Endothelial cell of umbilical vein (primary cell): ENCODE measurements around the gene GPR17. TPM values are rescaled to one million over a fixed set of nuclear protein-coding genes. Genes with fewer than 3 reads are reported as not detected.

Experiments used
- BruUV-seq: library from RNA; stranded (reverse); fragments of 400-500 nt; replicated peaks from 2 replicates; lab custom pipeline; 2021; lab: Mats Ljungman, UMichigan
- CTCF ChIA-PET: fragments of 300-600, 350-600 bp; sonication (Branson Sonifier 250); formaldehyde crosslinking; loops from one replicate; lab custom pipeline; 2021; ENCODE audit warnings: antibody characterized with exemption, inconsistent platforms; lab: Charles Lee
- POLR2A ChIA-PET: fragments of 300-600, 350-600 bp; sonication (Branson Sonifier 250); formaldehyde crosslinking; loops from one replicate; lab custom pipeline; 2021; ENCODE audit warnings: antibody characterized with exemption, inconsistent platforms; lab: Charles Lee
- DNase-seq: peaks from one replicate; pipeline ENCODE4 v3.0.0-alpha.2; 2011; ENCODE audit warnings: low read depth, low spot score
- FAIRE-seq: peaks from 2 replicates; lab custom pipeline; 2011; peaks lifted over from hg19 to GRCh38; lab: Jason Lieb, UNC
- H2AFZ ChIP-seq: 2 replicates; pipeline ENCODE4 v1.6.0; 2012; ENCODE audit warnings: low read depth, low read length, control low read depth, inconsistent platforms
- H3K27ac ChIP-seq: 2 replicates; pipeline ENCODE4 v1.5.1; 2011; ENCODE audit warnings: low read depth, mild to moderate bottlenecking, control low read depth, low read length, moderate library complexity; ENCODE audit not compliant: insufficient read depth
- H3K27me3 ChIP-seq, 2 experiments: 2 replicates each; pipeline versions ENCODE4 v1.6.0 to v1.6.1; 2011; ENCODE audit warnings: low read length in 2 of 2, mixed read lengths in 1 of 2; ENCODE audit not compliant: control insufficient read depth in 2 of 2, insufficient read depth in 2 of 2
- H3K36me3 ChIP-seq, 2 experiments: 2 replicates in 1 of 2; 3 replicates in 1 of 2; pipeline ENCODE4 v1.5.1; 2011; ENCODE audit warnings: low read length in 2 of 2, mild to moderate bottlenecking in 1 of 2, moderate library complexity in 1 of 2; ENCODE audit not compliant: control insufficient read depth in 2 of 2, insufficient read depth in 2 of 2; ENCODE audit errors: extremely low read depth in 1 of 2
- H3K4me1 ChIP-seq: 3 replicates; pipeline ENCODE4 v1.5.1; 2011; ENCODE audit warnings: mild to moderate bottlenecking, low read length; ENCODE audit not compliant: control insufficient read depth, insufficient read depth; ENCODE audit errors: extremely low read depth
- H3K4me2 ChIP-seq: 2 replicates; pipeline ENCODE4 v1.6.1; 2011; ENCODE audit warnings: low read length, control low read depth, mixed read lengths; ENCODE audit not compliant: insufficient read depth
- H3K4me3 ChIP-seq, 3 experiments: fragments of 200-600 bp in 1 of 3; sonication (generic), shearing (Covaris generic) in 1 of 3; replicated peaks in 1 of 3; 2 replicates each; pipeline ENCODE4 v1.5.1; 2011 to 2016; ENCODE audit warnings: control low read depth in 3 of 3, low read length in 3 of 3, mild to moderate bottlenecking in 2 of 3, inconsistent platforms in 1 of 3, low read depth in 1 of 3, moderate library complexity in 1 of 3; ENCODE audit not compliant: insufficient read depth in 1 of 3
- H3K79me2 ChIP-seq: 2 replicates; pipeline ENCODE4 v1.6.0; 2012; ENCODE audit warnings: low read length, inconsistent platforms; ENCODE audit not compliant: control insufficient read depth, insufficient read depth
- H3K9ac ChIP-seq: replicated peaks from 2 replicates; pipeline ENCODE3; 2011; ENCODE audit warnings: low read length, control low read depth; ENCODE audit not compliant: insufficient read depth; ENCODE audit errors: extremely low read depth
- H3K9me1 ChIP-seq: replicated peaks from 3 replicates; pipeline ENCODE4 v1.6.0; 2011; ENCODE audit warnings: mild to moderate bottlenecking, low read length; ENCODE audit not compliant: control insufficient read depth, insufficient read depth; ENCODE audit errors: extremely low read depth
- H3K9me3 ChIP-seq: replicated peaks from 2 replicates; pipeline ENCODE4 v1.5.1; 2012; ENCODE audit warnings: low read length, inconsistent platforms; ENCODE audit not compliant: control insufficient read depth, insufficient read depth
- H4K20me1 ChIP-seq: replicated peaks from 2 replicates; pipeline ENCODE3; 2011; ENCODE audit warnings: mild to moderate bottlenecking, low read length; ENCODE audit not compliant: control insufficient read depth, insufficient read depth; ENCODE audit errors: extremely low read depth
- GATA2 ChIP-seq: IDR thresholded peaks from 2 replicates; pipeline ENCODE4 v1.7.0; 2011; ENCODE audit warnings: low read depth, mild to moderate bottlenecking, moderate library complexity, mixed read lengths, low read length; ENCODE audit not compliant: insufficient read length, insufficient read depth
- JUN ChIP-seq: IDR thresholded peaks from 2 replicates; pipeline ENCODE4 v1.6.1; 2011; ENCODE audit warnings: borderline replicate concordance, low read depth; ENCODE audit not compliant: insufficient read length, insufficient read depth
- MYC ChIP-seq: IDR thresholded peaks from one replicate; pipeline ENCODE4 v1.6.1; 2011; ENCODE audit warnings: mild to moderate bottlenecking, low read depth, low read length
- POLR2A ChIP-seq: IDR thresholded peaks from 2 replicates; pipeline ENCODE4 v1.6.1; 2012; ENCODE audit warnings: low read depth, mild to moderate bottlenecking, control low read depth, low read length
- POLR2AphosphoS5 ChIP-seq: IDR thresholded peaks from 2 replicates; pipeline ENCODE4 v1.6.1; 2012; ENCODE audit warnings: low read depth, mild to moderate bottlenecking, control low read depth, low read length, moderate library complexity; ENCODE audit not compliant: insufficient read depth
- dilution Hi-C: fragments of 300-500 bp; cut with MboI; formaldehyde crosslinking; loops from one replicate; pipeline ENCODE4 v1.15.0; 2019; ENCODE audit warnings: low sequenced_read_pairs; ENCODE audit not compliant: extremely low pct_ligation_motif_present
- intact Hi-C: fragments of 100-400 bp; cut with micrococcal nuclease; formaldehyde crosslinking; loops from one replicate; pipeline ENCODE4 v1.10.0; 2022
- polyA plus RNA-seq, 4 experiments: library from polyadenylated mRNA; depleted of rRNA in 3 of 4; stranded (reverse) in 3 of 4; unstranded in 1 of 4; fragments of >200 nt; gene quantifications; 2 replicates each; pipeline versions ENCODE4 v1.2.1 to v1.2.3, GENCODE V29; 2011 to 2012; ENCODE audit warnings: missing spikeins in 1 of 4
- total RNA-seq: library from RNA; stranded (reverse); gene quantifications from 2 replicates; pipeline ENCODE4 v1.2.3, GENCODE V29; 2021
- TF ChIP-seq, protein P1 (sequence below), 2 donors: IDR thresholded peaks; 1 replicate in 1 of 2; 2 replicates in 1 of 2; pipeline ENCODE4 v1.5.1; 2011; ENCODE audit warnings: low read length in 2 of 2, mild to moderate bottlenecking in 2 of 2, moderate library complexity in 2 of 2, control low read depth in 1 of 2, inconsistent platforms in 1 of 2, low read depth in 1 of 2; ENCODE audit not compliant: insufficient read depth in 1 of 2; ENCODE audit errors: extremely low read depth in 1 of 2
- TF ChIP-seq, protein P2 (sequence below): IDR thresholded peaks from 2 replicates; pipeline ENCODE4 v1.6.1; 2011; ENCODE audit not compliant: insufficient read depth, insufficient read length

GPR17 gene
- total and polyA plus RNA-seq, 2 donors (not counting 3 experiments of a cell fraction or from before 2014, with no cell fraction given), result 0.10 TPM; not detected in 1

DNA sequence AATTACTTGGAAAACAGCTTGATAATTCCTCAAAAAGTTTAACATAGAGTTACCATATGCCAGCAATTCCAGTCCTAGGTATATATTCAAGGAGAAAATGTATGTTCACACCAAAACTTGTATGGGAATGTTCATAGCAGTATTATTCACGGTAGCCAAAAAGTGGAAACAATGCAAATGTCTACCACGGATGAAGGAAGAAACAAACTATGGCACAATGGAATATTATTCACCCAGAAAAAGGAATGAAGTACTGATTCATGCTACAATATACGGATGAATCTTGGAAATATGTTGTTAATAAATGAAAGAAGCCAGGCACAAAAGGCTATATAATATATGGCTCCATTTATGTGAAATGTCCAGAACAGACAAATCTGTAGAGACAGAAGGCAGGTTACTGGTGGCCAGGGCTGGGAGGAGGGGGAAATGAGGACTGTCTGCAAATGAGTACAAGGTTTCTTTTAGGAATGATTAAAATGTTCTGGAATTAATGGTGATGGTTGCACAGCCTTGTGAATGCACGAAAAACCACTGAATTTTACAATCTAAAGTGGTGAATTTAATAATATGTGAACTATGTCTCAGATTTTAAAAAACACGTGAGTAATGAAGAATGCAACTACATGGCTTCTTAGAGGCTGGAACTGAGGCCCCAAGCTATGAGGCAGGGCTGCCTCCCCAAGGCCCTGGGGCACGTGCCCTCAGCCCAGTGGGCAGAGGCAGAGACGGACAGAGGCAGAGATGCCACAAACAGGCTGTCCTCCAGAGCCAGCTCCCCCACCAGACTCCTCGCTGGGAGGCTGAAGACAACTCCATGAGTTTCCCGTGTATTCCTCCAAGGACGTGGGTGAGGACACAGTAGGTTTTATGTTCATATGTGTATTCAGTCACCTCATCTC is 24.4 kb downstream of the GPR17 start:
- no peak for FAIRE-seq
- Histone ChIP-seq H3K9ac (no peak overlapping the region), H3K27ac (no peak overlapping the region), H3K36me3 (no peaks in the 10 kb centered on the region), H3K27me3 (no peaks in the 10 kb centered on the region), H3K79me2 (no peaks in the 10 kb centered on the region), H3K9me1 (no peaks in the 10 kb centered on the region), H3K4me2 (no peak overlapping the region), H3K4me1 (peaks cover 14% of the 10 kb centered on the region), H4K20me1 (no peaks in the 10 kb centered on the region), H2AFZ (no peak overlapping the region), H3K4me3 (no peak overlapping the region), H3K9me3 (no peaks in the 10 kb centered on the region)
- ChIA-PET CTCF (interaction anchor here (2.3 kb wide), 1 partner anchor 79 kb away, joined by 8 read pairs; no protein-coding TSS in a partner anchor), POLR2A (no interaction called here)
- TF ChIP-seq, protein P1, sequence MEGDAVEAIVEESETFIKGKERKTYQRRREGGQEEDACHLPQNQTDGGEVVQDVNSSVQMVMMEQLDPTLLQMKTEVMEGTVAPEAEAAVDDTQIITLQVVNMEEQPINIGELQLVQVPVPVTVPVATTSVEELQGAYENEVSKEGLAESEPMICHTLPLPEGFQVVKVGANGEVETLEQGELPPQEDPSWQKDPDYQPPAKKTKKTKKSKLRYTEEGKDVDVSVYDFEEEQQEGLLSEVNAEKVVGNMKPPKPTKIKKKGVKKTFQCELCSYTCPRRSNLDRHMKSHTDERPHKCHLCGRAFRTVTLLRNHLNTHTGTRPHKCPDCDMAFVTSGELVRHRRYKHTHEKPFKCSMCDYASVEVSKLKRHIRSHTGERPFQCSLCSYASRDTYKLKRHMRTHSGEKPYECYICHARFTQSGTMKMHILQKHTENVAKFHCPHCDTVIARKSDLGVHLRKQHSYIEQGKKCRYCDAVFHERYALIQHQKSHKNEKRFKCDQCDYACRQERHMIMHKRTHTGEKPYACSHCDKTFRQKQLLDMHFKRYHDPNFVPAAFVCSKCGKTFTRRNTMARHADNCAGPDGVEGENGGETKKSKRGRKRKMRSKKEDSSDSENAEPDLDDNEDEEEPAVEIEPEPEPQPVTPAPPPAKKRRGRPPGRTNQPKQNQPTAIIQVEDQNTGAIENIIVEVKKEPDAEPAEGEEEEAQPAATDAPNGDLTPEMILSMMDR (IDR thresholded peaks at IDR 0.05; ENCODE audit: extremely low read depth in 1 of 2, insufficient read depth in 1 of 2, low read depth in 1 of 2, low read length in 2 of 2), result no peak
- TF ChIP-seq MYC (no peak), POLR2A (no peak), JUN (no peak), GATA2 (no peak), POLR2AphosphoS5 (no peak)
- TF ChIP-seq, protein P2, sequence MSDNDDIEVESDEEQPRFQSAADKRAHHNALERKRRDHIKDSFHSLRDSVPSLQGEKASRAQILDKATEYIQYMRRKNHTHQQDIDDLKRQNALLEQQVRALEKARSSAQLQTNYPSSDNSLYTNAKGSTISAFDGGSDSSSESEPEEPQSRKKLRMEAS, result no peak
- DNase-seq, result no peak
- intact Hi-C loops, result no loop called here
- dilution Hi-C loops, result no loop called here
- BruUV-seq, result no TSS peak
